HCT116 (cell line): ENCODE measurements around the gene CCDC14. TPM values are rescaled to one million over a fixed set of nuclear protein-coding genes. Genes with fewer than 3 reads are reported as not detected.
A peak's percentile ranks its signal among the peaks of the same experiment; 100 is the strongest.
"Not testable (repeated sequence)": the region's sequence is repeated elsewhere in the genome, so short reads cannot be mapped to it uniquely, and the experiment has no call there.

Experiments used
- ATAC-seq: fragments of 200-7000 bp; cut with Tn5 transposase; 2 replicates; pipeline ENCODE4 v1.9.1; 2020; ENCODE audit warnings: mild to moderate bottlenecking, moderate library complexity
- BruUV-seq: library from RNA; stranded (reverse); fragments of 400-500 nt; replicated peaks from 2 replicates; lab custom pipeline; 2021; lab: Mats Ljungman, UMichigan
- CTCF ChIA-PET: fragments of 300-600 bp; sonication (Branson Sonifier 250); formaldehyde crosslinking; loops from one replicate; lab custom pipeline; 2021; ENCODE audit warnings: antibody characterized with exemption; lab: Charles Lee
- POLR2A ChIA-PET: fragments of 300-600, 350-600 bp; sonication (Branson Sonifier 250); formaldehyde crosslinking; loops from one replicate; lab custom pipeline; 2021; ENCODE audit warnings: antibody characterized with exemption; lab: Charles Lee
- RAD21 ChIA-PET, 2 experiments: fragments of 300-600 bp; sonication (Branson Sonifier 250); formaldehyde crosslinking; loops; one replicate each; lab custom pipeline; 2023; ENCODE audit warnings: low total read pairs in 2 of 2; ENCODE audit not compliant: uncharacterized antibody in 2 of 2, unreplicated experiment in 2 of 2, low non-redundant PET in 1 of 2; lab: Charles Lee
- DNase-seq: peaks from one replicate; pipeline ENCODE4 v3.0.0-alpha.2; 2010; ENCODE audit warnings: low read depth, low spot score
- H2AFZ ChIP-seq: fragments of 200-600 bp; shearing (Covaris generic), sonication (generic); 2 replicates; pipeline ENCODE4 v1.6.1; 2017; ENCODE audit warnings: low read depth, mixed run types, mixed read lengths, antibody characterized with exemption, low read length; ENCODE audit not compliant: poor library complexity, severe bottlenecking
- H3K27ac ChIP-seq: 2 replicates; pipeline ENCODE4 v1.5.1; 2012; ENCODE audit warnings: low read depth, low read length
- H3K27me3 ChIP-seq: fragments of 200-600 bp; sonication (generic); 2 replicates; pipeline ENCODE4 v1.6.1; 2016; ENCODE audit warnings: mixed run types, low read length, mixed read lengths; ENCODE audit not compliant: insufficient read depth
- H3K36me3 ChIP-seq, 2 experiments: fragments of 200-500 bp in 1 of 2; fragments of 200-600 bp in 1 of 2; sonication (Bioruptor generic) in 1 of 2; sonication (generic) in 1 of 2; 2 replicates each; pipeline versions ENCODE4 v1.5.1 to v1.6.1; 2014 to 2016; ENCODE audit warnings: low read length in 2 of 2, inconsistent platforms in 1 of 2, mixed read lengths in 1 of 2, mixed run types in 1 of 2; ENCODE audit not compliant: insufficient read depth in 2 of 2, control insufficient read depth in 1 of 2
- H3K4me1 ChIP-seq, 2 experiments: fragments of 200-600 bp in 1 of 2; sonication (generic) in 1 of 2; 2 replicates each; pipeline versions ENCODE4 v1.5.1 to v1.6.1; 2012 to 2017; ENCODE audit warnings: low read length in 2 of 2, inconsistent platforms in 1 of 2, mild to moderate bottlenecking in 1 of 2, mixed read lengths in 1 of 2, mixed run types in 1 of 2, moderate library complexity in 1 of 2; ENCODE audit not compliant: insufficient read depth in 2 of 2, control insufficient read depth in 1 of 2
- H3K4me2 ChIP-seq: fragments of 200-600 bp; sonication (generic); 2 replicates; pipeline ENCODE4 v1.6.1; 2017; ENCODE audit warnings: mixed run types, low read length, mixed read lengths
- H3K4me3 ChIP-seq, 2 experiments: fragments of 200-600 bp in 1 of 2; sonication (generic) in 1 of 2; replicated peaks in 1 of 2; 2 replicates each; pipeline ENCODE4 v1.5.1; 2011 to 2016; ENCODE audit warnings: low read length in 2 of 2, control low read depth in 1 of 2, low read depth in 1 of 2, mild to moderate bottlenecking in 1 of 2, mixed read lengths in 1 of 2, mixed run types in 1 of 2
- H3K79me2 ChIP-seq: fragments of 200-600 bp; sonication (generic); 2 replicates; pipeline ENCODE4 v1.6.1; 2017; ENCODE audit warnings: mild to moderate bottlenecking, mixed run types, low read length, moderate library complexity, mixed read lengths; ENCODE audit not compliant: insufficient read depth
- H3K9ac ChIP-seq: fragments of 200-600 bp; sonication (generic); 2 replicates; pipeline ENCODE4 v1.6.1; 2016; ENCODE audit warnings: low read length, mixed read lengths
- H3K9me2 ChIP-seq: fragments of 200-600 bp; sonication (generic), shearing (Covaris generic); 2 replicates; pipeline ENCODE4 v1.6.1; 2017; ENCODE audit warnings: mixed run types, mild to moderate bottlenecking, moderate library complexity; ENCODE audit not compliant: insufficient read depth
- H3K9me3 ChIP-seq, 2 experiments: fragments of 200-500 bp in 1 of 2; fragments of 200-600 bp in 1 of 2; sonication (Bioruptor generic) in 1 of 2; sonication (generic) in 1 of 2; 2 replicates each; pipeline ENCODE4 v1.6.1; 2014 to 2017; ENCODE audit warnings: low read length in 2 of 2, mixed read lengths in 2 of 2, inconsistent platforms in 1 of 2, low read depth in 1 of 2, mild to moderate bottlenecking in 1 of 2, mixed run types in 1 of 2, moderate library complexity in 1 of 2; ENCODE audit not compliant: control insufficient read depth in 1 of 2, insufficient read depth in 1 of 2
- H4K20me1 ChIP-seq: fragments of 200-600 bp; sonication (generic), shearing (Covaris generic); 2 replicates; pipeline ENCODE4 v1.6.1; 2017; ENCODE audit warnings: mixed run types, mild to moderate bottlenecking, moderate library complexity; ENCODE audit not compliant: insufficient read depth
- CEBPB ChIP-seq: IDR thresholded peaks from 2 replicates; pipeline ENCODE4 v1.6.1; 2012; ENCODE audit warnings: low read depth
- EGR1 ChIP-seq: IDR thresholded peaks from 2 replicates; pipeline ENCODE4 v1.6.1; 2012; ENCODE audit warnings: low read depth
- ELF1 ChIP-seq: IDR thresholded peaks from 2 replicates; pipeline ENCODE4 v1.6.1; 2012; ENCODE audit warnings: low read depth, borderline replicate concordance
- FOSL1 ChIP-seq: IDR thresholded peaks from 2 replicates; pipeline ENCODE4 v1.6.1; 2012; ENCODE audit warnings: low read depth
- MAX ChIP-seq: IDR thresholded peaks from 2 replicates; pipeline ENCODE4 v1.6.1; 2012
- TCF7L2 ChIP-seq: IDR thresholded peaks from 2 replicates; pipeline ENCODE4 v1.7.0; 2011; ENCODE audit warnings: borderline replicate concordance, inconsistent platforms; ENCODE audit not compliant: insufficient read depth, insufficient read length; ENCODE audit errors: extremely low read depth
- ZFX ChIP-seq: fragments of 450-650 bp; IDR thresholded peaks from 2 replicates; pipeline ENCODE4 v1.6.1; 2017
- intact Hi-C: fragments of 100-400 bp; cut with micrococcal nuclease; formaldehyde crosslinking; loops from 2 replicates; pipeline ENCODE4 v1.10.0; 2022
- total RNA-seq: library from RNA; stranded (reverse); gene quantifications from one replicate; pipeline ENCODE4 v1.2.1, GENCODE V29; 2021; ENCODE audit not compliant: unreplicated experiment

CCDC14 gene
- total RNA-seq, 1 experiment from 2014 or later, result 54.5 TPM

GRCh38 chr3:123960781-123961507 is at the start of gene CCDC14 (continued):
- TF ChIP-seq MAX (peak; percentile 74; the same call in 1 of the 2 replicates), ELF1 (peak; percentile 43; the same call in 1 of the 2 replicates)

DNA sequence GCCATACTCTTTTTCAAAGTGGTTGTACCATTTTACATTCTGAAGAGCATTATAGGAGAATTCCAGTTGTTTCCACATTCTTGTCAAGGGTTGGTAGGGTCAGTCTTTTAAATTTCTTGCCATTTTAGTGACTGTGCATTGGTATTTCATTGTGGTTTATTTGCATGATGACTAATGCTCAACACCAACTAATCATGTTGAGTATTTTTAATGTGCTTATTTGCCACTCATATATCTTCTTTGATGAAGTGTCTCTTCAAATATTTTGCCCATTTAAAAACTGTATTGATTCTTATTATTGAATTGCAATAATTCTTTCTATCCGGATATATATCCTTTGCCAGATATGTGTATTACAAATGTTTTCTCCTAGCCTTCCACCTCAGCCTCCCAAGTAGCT is 47.3 kb upstream of the CCDC14 start:
- not testable (repeated sequence) for ATAC-seq, BruUV-seq

GRCh38 chr3:124007186-124007585 is 46.2 kb upstream of the CCDC14 start:
- H3K27me3 ChIP-seq, result peaks cover 45% of the 10 kb centered on the region
- no peaks in the 10 kb centered on the region for H3K79me2 ChIP-seq
- no peaks in the 10 kb centered on the region for H3K4me1 ChIP-seq
- H4K20me1 ChIP-seq, result no peaks in the 10 kb centered on the region
- TF ChIP-seq EGR1, result no peak
- TF ChIP-seq CEBPB, result no peak
- no peak for TF ChIP-seq FOSL1
- no peak for TF ChIP-seq TCF7L2
- no peak for TF ChIP-seq ZFX
- ChIA-PET POLR2A (no interaction called here), RAD21 (no interaction called here), CTCF (no interaction called here)
- no peaks in the 10 kb centered on the region for H3K9me3 ChIP-seq
- no peak overlapping the region for H3K9ac ChIP-seq
- no peak overlapping the region for H3K27ac ChIP-seq
- no TSS peak for BruUV-seq
- no peak overlapping the region for H2AFZ ChIP-seq
- no peaks in the 10 kb centered on the region for H3K36me3 ChIP-seq
- intact Hi-C loops, result no loop called here
- no peaks in the 10 kb centered on the region for H3K9me2 ChIP-seq
- DNase-seq (no peak), ATAC-seq (no peak)
- H3K4me3 ChIP-seq, result no peak overlapping the region
- H3K4me2 ChIP-seq, result no peak overlapping the region

More for the DNA sequence above, 47.3 kb upstream of the CCDC14 start:
- H3K9ac ChIP-seq, H3K27ac ChIP-seq, H3K4me2 ChIP-seq, H4K20me1 ChIP-seq, H3K9me3 ChIP-seq, CTCF ChIA-PET, RAD21 ChIA-PET, POLR2A ChIA-PET, H3K4me3 ChIP-seq, H3K36me3 ChIP-seq, H3K4me1 ChIP-seq, H3K79me2 ChIP-seq, H3K9me2 ChIP-seq, H2AFZ ChIP-seq, intact Hi-C loops, DNase-seq: not testable (repeated sequence)
- peaks cover 48% of the 10 kb centered on the region for H3K27me3 ChIP-seq

GRCh38 chr3:124002405-124003079 is 41.5 kb upstream of the CCDC14 start:
- H3K36me3 ChIP-seq, H3K9me2 ChIP-seq, H3K27ac ChIP-seq, H4K20me1 ChIP-seq, BruUV-seq, H3K4me2 ChIP-seq, POLR2A ChIA-PET, H3K9me3 ChIP-seq, H3K9ac ChIP-seq, H3K4me3 ChIP-seq, H3K4me1 ChIP-seq, DNase-seq, H3K79me2 ChIP-seq, ATAC-seq, intact Hi-C loops, RAD21 ChIA-PET, H2AFZ ChIP-seq, CTCF ChIA-PET: not testable (repeated sequence)
- peaks cover 56% of the 10 kb centered on the region for H3K27me3 ChIP-seq
